Measurements from ENCODE around the gene CNTNAP2.

Gene CNTNAP2

DNA sequence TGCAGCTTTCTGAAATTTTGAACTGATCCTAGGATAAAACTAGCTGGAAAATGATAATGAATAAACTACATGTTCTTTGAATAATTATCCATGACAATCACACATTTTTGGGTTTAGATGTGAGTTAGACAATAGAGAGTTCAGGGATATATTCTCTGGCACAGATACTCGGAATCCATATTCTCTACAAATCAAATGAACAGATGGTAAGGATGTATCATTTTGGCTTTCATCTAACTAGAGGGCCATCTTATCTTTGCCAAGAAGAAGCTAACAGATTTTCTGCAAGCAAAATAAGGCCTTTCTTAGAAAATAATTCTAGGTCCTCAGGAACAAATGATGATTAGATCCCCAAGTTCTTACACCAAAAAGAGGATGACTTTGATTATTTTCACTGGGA lies 2118.1 kb downstream of the CNTNAP2 start:
- TF ChIP-seq, protein P1, sequence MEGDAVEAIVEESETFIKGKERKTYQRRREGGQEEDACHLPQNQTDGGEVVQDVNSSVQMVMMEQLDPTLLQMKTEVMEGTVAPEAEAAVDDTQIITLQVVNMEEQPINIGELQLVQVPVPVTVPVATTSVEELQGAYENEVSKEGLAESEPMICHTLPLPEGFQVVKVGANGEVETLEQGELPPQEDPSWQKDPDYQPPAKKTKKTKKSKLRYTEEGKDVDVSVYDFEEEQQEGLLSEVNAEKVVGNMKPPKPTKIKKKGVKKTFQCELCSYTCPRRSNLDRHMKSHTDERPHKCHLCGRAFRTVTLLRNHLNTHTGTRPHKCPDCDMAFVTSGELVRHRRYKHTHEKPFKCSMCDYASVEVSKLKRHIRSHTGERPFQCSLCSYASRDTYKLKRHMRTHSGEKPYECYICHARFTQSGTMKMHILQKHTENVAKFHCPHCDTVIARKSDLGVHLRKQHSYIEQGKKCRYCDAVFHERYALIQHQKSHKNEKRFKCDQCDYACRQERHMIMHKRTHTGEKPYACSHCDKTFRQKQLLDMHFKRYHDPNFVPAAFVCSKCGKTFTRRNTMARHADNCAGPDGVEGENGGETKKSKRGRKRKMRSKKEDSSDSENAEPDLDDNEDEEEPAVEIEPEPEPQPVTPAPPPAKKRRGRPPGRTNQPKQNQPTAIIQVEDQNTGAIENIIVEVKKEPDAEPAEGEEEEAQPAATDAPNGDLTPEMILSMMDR (IDR thresholded peaks at IDR 0.05), result no peak
- no peak for DNase-seq (ENCODE audit: low spot score)
- no peak overlapping the region for H3K27ac ChIP-seq
- H3K4me3 ChIP-seq, result no peak overlapping the region

- Histone ChIP-seq H3K27ac (no peak overlapping the region), H3K4me3 (no peak overlapping the region)
- TF ChIP-seq, protein P1 (IDR thresholded peaks at IDR 0.05), result no peak
- no peak for DNase-seq (ENCODE audit: low spot score)
These were observed 2122.2 kb downstream of the CNTNAP2 start for GRCh38 chr7:148238761-148239325.

GRCh38 chr7:148241700-148242293 lies 2125.2 kb downstream of the CNTNAP2 start:
- Histone ChIP-seq H3K27ac (no peak overlapping the region), H3K4me3 (peak overlapping the region; percentile 31)
- TF ChIP-seq, protein P1 (IDR thresholded peaks at IDR 0.05), result no peak
- DNase-seq (ENCODE audit: low spot score), result peak; percentile 7

DNA sequence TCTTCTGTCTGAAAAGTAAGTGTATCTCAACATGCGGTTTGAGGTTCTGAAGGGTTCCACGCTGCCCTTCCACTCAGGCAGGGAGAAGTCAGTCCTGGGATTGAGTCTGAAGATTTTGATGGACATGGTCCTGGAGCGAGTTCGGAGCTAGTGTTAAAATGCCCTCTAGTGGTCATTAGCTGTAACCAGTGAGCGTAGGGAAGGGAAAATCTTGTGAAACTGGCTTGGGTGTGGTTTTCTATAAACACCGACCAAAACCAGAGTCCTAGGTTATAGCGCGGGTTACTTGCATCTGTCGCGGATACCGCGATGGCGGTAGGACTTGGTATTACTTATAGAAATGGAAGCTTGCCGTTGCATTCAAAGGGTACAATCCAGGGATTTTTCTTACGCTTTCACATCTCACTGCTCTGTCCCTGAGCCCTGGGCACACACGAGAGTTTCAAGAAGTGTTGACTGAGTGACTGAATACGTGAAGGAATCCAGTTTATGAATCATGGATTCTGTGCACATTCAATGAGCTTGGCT lies 2125.8 kb downstream of the CNTNAP2 start:
- H3K4me3 ChIP-seq, result peak overlapping the region; percentile 31
- peak; percentile 49 for DNase-seq (ENCODE audit: low spot score)

DNA sequence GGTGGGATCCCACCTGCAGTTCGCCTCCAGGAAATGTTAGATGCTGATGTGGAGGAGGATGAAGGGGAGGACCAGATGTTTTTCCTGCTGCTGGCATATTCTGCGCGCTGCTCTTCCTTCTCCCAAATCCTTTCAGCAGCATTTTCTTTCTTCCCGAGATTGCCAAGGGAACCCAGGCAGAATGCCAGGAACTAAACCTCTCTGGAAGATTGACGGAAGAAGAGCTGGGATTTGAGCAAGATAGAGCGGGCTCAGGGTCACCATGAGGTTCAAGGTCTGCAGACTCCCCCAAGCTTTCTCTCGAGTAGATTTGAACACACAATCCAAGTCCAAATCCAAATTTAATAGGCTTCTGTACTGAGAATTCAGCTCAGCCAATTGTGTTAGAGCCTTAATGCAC lies 2128.8 kb downstream of the CNTNAP2 start:
- no peak overlapping the region for H3K27ac ChIP-seq
- TF ChIP-seq, protein P1 (IDR thresholded peaks at IDR 0.05), result no peak
- no peak overlapping the region for H3K4me3 ChIP-seq
- no peak for DNase-seq (ENCODE audit: low spot score)

More for the DNA sequence above, 2125.8 kb downstream of the CNTNAP2 start:
- TF ChIP-seq, protein P1 (IDR thresholded peaks at IDR 0.05), result peak; percentile 64
- H3K27ac ChIP-seq, result no peak overlapping the region

DNA sequence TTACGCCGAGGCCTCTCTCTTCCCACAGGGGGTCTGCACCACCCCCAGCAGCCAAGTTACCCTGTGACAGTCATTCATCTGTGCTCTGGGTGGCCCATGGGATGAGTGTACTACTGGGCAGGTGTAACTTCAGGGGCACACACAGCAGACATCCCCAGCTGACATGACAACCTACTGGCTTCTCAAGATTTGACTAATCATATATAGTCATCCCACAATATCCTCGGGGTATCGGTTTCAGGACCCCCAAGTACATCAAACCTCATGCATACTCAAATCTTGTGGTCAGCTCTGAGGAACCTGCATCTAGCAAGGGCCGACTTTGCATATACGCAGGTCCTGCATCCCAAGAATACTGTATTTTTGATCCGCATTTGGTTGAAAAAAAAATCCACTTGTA lies 2137.0 kb downstream of the CNTNAP2 start:
- H3K27ac ChIP-seq, result no peak overlapping the region
- TF ChIP-seq, protein P1 (IDR thresholded peaks at IDR 0.05), result no peak
- no peak overlapping the region for H3K4me3 ChIP-seq
- no peak for DNase-seq (ENCODE audit: low spot score)

GRCh38 chr7:148255333-148255732 lies 2138.7 kb downstream of the CNTNAP2 start:
- TF ChIP-seq, protein P1 (IDR thresholded peaks at IDR 0.05), result no peak
- no peak for DNase-seq (ENCODE audit: low spot score)
- H3K27ac ChIP-seq, result no peak overlapping the region
- no peak overlapping the region for H3K4me3 ChIP-seq

Measured in coronary artery (tissue), 2 donors.